ENCODE data around the gene BMP6. TPM values are rescaled to one million over a fixed set of nuclear protein-coding genes. Genes with fewer than 3 reads are reported as not detected.

The BMP6 gene
- total RNA-seq, 4 donors from 2014 or later, result 0.57 to 2.9 (median 1.1) TPM

GRCh38 chr6:7909323-7910276 is 183.7 kb downstream of the BMP6 start:
- H3K27me3 ChIP-seq, result peaks cover 0 to 9% (median 0%) of the 10 kb centered on the region in 4 donors
- DNase-seq, result no peak
- no peak for TF ChIP-seq CTCF (IDR thresholded peaks at IDR 0.05)
- TF ChIP-seq POLR2A (IDR thresholded peaks at IDR 0.05), result peak in 2 of 4 donors; percentile 20 to 32
- H3K27ac ChIP-seq, result peak overlapping the region; percentile 65 to 91 (median 89)
- H3K4me1 ChIP-seq, result peaks cover 16 to 45% (median 26%) of the 10 kb centered on the region in 3 donors
- H3K9me3 ChIP-seq, result no peaks in the 10 kb centered on the region
- peaks cover 0 to 3% (median 0%) of the 10 kb centered on the region in 3 donors for H3K36me3 ChIP-seq
- WGBS, 2 donors, result 0 to 2% methylated on average over 8 to 13 of the region's 66 CpGs
- peak overlapping the region; percentile 74 to 97 (median 92) for H3K4me3 ChIP-seq
- intact Hi-C loops (cut with DNase I), result no loop called here

- H3K9me3 ChIP-seq, result no peaks in the 10 kb centered on the region
- no peak for DNase-seq
- H3K36me3 ChIP-seq, result no peaks in the 10 kb centered on the region
- H3K4me3 ChIP-seq, result peak overlapping the region; percentile 74 to 97 (median 92)
- H3K27ac ChIP-seq, result peak overlapping the region; percentile 65 to 91 (median 89)
- intact Hi-C loops (cut with DNase I), result no loop called here
- peaks cover 0 to 9% (median 0%) of the 10 kb centered on the region in 4 donors for H3K27me3 ChIP-seq
- no peak for TF ChIP-seq CTCF (IDR thresholded peaks at IDR 0.05)
- no peak for TF ChIP-seq POLR2A (IDR thresholded peaks at IDR 0.05)
- peaks cover 16 to 38% (median 26%) of the 10 kb centered on the region in 3 donors for H3K4me1 ChIP-seq
- no CpG with 5 or more reads among the region's 57 CpGs for WGBS, 2 donors
Measured at GRCh38 chr6:7910298-7910653, 184.4 kb downstream of the BMP6 start.

- 40% methylated on average over 4 of the region's 75 CpGs; no CpG with 5 or more reads in 1 of the 2 donors for WGBS, 2 donors
- Histone ChIP-seq H3K27ac (peak within 1 kb of the TSS; percentile 84 to 91 (median 89)), H3K4me1 (peaks cover 16 to 36% (median 26%) of the 10 kb centered on the region in 3 donors), H3K9me3 (no peaks in the 10 kb centered on the region), H3K27me3 (peaks cover 0 to 9% (median 0%) of the 10 kb centered on the region in 4 donors), H3K36me3 (no peaks in the 10 kb centered on the region), H3K4me3 (peak within 1 kb of the TSS; percentile 74 to 97 (median 92))
- intact Hi-C loops (cut with DNase I), result no loop called here
- no peak for DNase-seq
- TF ChIP-seq CTCF (IDR thresholded peaks at IDR 0.05), result no peak
- peak in 2 of 4 donors; percentile 7 to 46 for TF ChIP-seq POLR2A (IDR thresholded peaks at IDR 0.05)
Measured at GRCh38 chr6:7910654-7911344, 184.9 kb downstream of the BMP6 start, which contains the start of gene TXNDC5. TXNDC5 (minus strand) TSS chr6:7910788; CDS start chr6:7910776, 12 bp downstream.

- intact Hi-C loops (cut with DNase I), result no loop called here
- H3K36me3 ChIP-seq, result no peaks in the 10 kb centered on the region
- H3K27me3 ChIP-seq, result peaks cover 0 to 9% (median 0%) of the 10 kb centered on the region in 4 donors
- peak overlapping the region in 3 of 4 donors; percentile 84 to 91 (median 91) for H3K27ac ChIP-seq
- H3K4me3 ChIP-seq, result peak overlapping the region in 3 of 4 donors; percentile 74 to 97 (median 95)
- DNase-seq, result no peak
- no peak for TF ChIP-seq POLR2A (IDR thresholded peaks at IDR 0.05)
- no peak for TF ChIP-seq CTCF (IDR thresholded peaks at IDR 0.05)
- WGBS, 2 donors, result 57 to 89% methylated on average over 10 of the region's 11 CpGs
- H3K9me3 ChIP-seq, result no peaks in the 10 kb centered on the region
- H3K4me1 ChIP-seq, result peaks cover 16 to 36% (median 26%) of the 10 kb centered on the region in 3 donors
Measured at GRCh38 chr6:7911345-7911725, 185.4 kb downstream of the BMP6 start.

Data from esophagus squamous epithelium (tissue), 5 donors.